CD4-positive, alpha-beta memory T cell (primary cell): Measurements from ENCODE around the gene EIF2D. TPM values are rescaled to one million over a fixed set of nuclear protein-coding genes. Genes with fewer than 3 reads are reported as not detected.
"Not testable (repeated sequence)": the region's sequence is repeated elsewhere in the genome, so short reads cannot be mapped to it uniquely, and the experiment has no call there.

Experiments
- CTCF ChIA-PET: fragments of 350-600 bp; sonication (Branson Sonifier 250); formaldehyde crosslinking; loops from one replicate; lab custom pipeline; 2021; ENCODE audit warnings: inconsistent platforms; ENCODE audit not compliant: partially characterized antibody; lab: Charles Lee
- POLR2A ChIA-PET: fragments of 350-600 bp; sonication (Branson Sonifier 250); formaldehyde crosslinking; loops from one replicate; lab custom pipeline; 2021; ENCODE audit not compliant: partially characterized antibody; lab: Charles Lee
- DNase-seq, 5 donors: peaks; one replicate each; pipeline versions ENCODE4 v3.0.0 to v3.0.0-alpha.2; 2020 to 2022; ENCODE audit warnings: mixed read lengths in 1 of 5
- H3K27ac ChIP-seq: one replicate; pipeline ENCODE4 v1.7.0; 2013; ENCODE audit warnings: low read depth, low read length
- H3K27me3 ChIP-seq: 2 replicates; pipeline ENCODE4 v1.7.0; 2013; ENCODE audit warnings: mild to moderate bottlenecking, low read length, moderate library complexity; ENCODE audit not compliant: insufficient read depth
- H3K36me3 ChIP-seq: 2 replicates; pipeline ENCODE4 v1.7.0; 2013; ENCODE audit warnings: mild to moderate bottlenecking, low read length, moderate library complexity; ENCODE audit not compliant: insufficient read depth
- H3K4me1 ChIP-seq: 2 replicates; pipeline ENCODE4 v1.7.0; 2013; ENCODE audit warnings: mild to moderate bottlenecking, low read length, moderate library complexity; ENCODE audit not compliant: insufficient read depth
- H3K4me3 ChIP-seq, 2 donors: one replicate each; pipeline ENCODE4 v1.7.0; 2013; ENCODE audit warnings: low read length in 2 of 2, mild to moderate bottlenecking in 1 of 2
- H3K9me3 ChIP-seq, 2 donors: one replicate each; pipeline ENCODE4 v1.7.0; 2013; ENCODE audit warnings: low read length in 2 of 2, control low read depth in 1 of 2; ENCODE audit not compliant: control insufficient read depth in 1 of 2
- H3K27ac Mint-ChIP-seq, 7 donors: one replicate each; pipeline ENCODE4 v1.8.0; 2020 to 2021; ENCODE audit warnings: mixed read lengths in 7 of 7, mild to moderate bottlenecking in 6 of 7, inconsistent platforms in 3 of 7, moderate library complexity in 3 of 7
- H3K27me3 Mint-ChIP-seq, 2 donors: one replicate each; pipeline ENCODE4 v1.8.0; 2020 to 2021; ENCODE audit warnings: mixed read lengths in 2 of 2
- H3K36me3 Mint-ChIP-seq, 2 donors: one replicate each; pipeline ENCODE4 v1.8.0; 2020 to 2021; ENCODE audit warnings: mixed read lengths in 2 of 2, inconsistent platforms in 1 of 2, mild to moderate bottlenecking in 1 of 2
- H3K4me1 Mint-ChIP-seq, 4 donors: one replicate each; pipeline ENCODE4 v1.8.0; 2020 to 2021; ENCODE audit warnings: mixed read lengths in 4 of 4, mild to moderate bottlenecking in 1 of 4
- H3K4me3 Mint-ChIP-seq, 8 donors: one replicate each; pipeline ENCODE4 v1.8.0; 2020 to 2021; ENCODE audit warnings: mixed read lengths in 8 of 8, mild to moderate bottlenecking in 7 of 8, moderate library complexity in 6 of 8, inconsistent platforms in 3 of 8
- H3K9me3 Mint-ChIP-seq, 8 donors: one replicate each; pipeline ENCODE4 v1.8.0; 2020 to 2021; ENCODE audit warnings: mixed read lengths in 8 of 8, mild to moderate bottlenecking in 5 of 8, inconsistent platforms in 3 of 8, moderate library complexity in 1 of 8
- intact Hi-C: fragments of 100-400 bp; cut with micrococcal nuclease; formaldehyde crosslinking; loops from one replicate; pipeline ENCODE4 v1.15.1; 2023
- polyA plus RNA-seq, 2 donors: library from polyadenylated mRNA; unstranded; fragments of 300-500 nt; fragmentation: Illumina TruSeq; gene quantifications; one replicate each; pipeline ENCODE4 v1.2.3, GENCODE V29; 2021
- total RNA-seq, 2 experiments: library from RNA; stranded (reverse); gene quantifications; one replicate each; pipeline ENCODE4 v1.2.3, GENCODE V29; 2021

Gene EIF2D
- total and polyA plus RNA-seq, 4 experiments from 2014 or later, result 33.5 to 54.5 (median 46.2) TPM

GRCh38 chr1:206651014-206651413, 38.7 kb upstream of the EIF2D start:
- no peaks in the 10 kb centered on the region for H3K4me1 ChIP-seq
- H3K36me3 ChIP-seq, result no peaks in the 10 kb centered on the region
- H3K4me3 Mint-ChIP-seq, result no peak overlapping the region
- H3K27me3 Mint-ChIP-seq, result no peaks in the 10 kb centered on the region
- H3K9me3 ChIP-seq, result no peaks in the 10 kb centered on the region
- intact Hi-C loops, result no loop called here
- H3K4me3 ChIP-seq, result no peak overlapping the region
- no peaks in the 10 kb centered on the region for H3K4me1 Mint-ChIP-seq
- H3K27ac Mint-ChIP-seq, result peak overlapping the region in 2 of 7 donors; percentile 28 to 35
- POLR2A ChIA-PET, result no interaction called here
- no peak overlapping the region for H3K27ac ChIP-seq
- no peak for DNase-seq
- H3K36me3 Mint-ChIP-seq, result peaks cover 0 to 1% of the 10 kb centered on the region in 2 donors
- no peaks in the 10 kb centered on the region for H3K9me3 Mint-ChIP-seq
- CTCF ChIA-PET, result interaction anchor here (3.0 kb wide), 1 partner anchor 13 kb away, joined by 14 read pairs; no protein-coding TSS in a partner anchor
- no peaks in the 10 kb centered on the region for H3K27me3 ChIP-seq

GRCh38 chr1:206649261-206649921, 37.1 kb upstream of the EIF2D start:
- Histone ChIP-seq H3K27me3 (no peaks in the 10 kb centered on the region), H3K27ac (no peak overlapping the region), H3K4me1 (no peaks in the 10 kb centered on the region), H3K4me3 (no peak overlapping the region), H3K36me3 (no peaks in the 10 kb centered on the region), H3K9me3 (no peaks in the 10 kb centered on the region)
- peaks cover 0 to 1% of the 10 kb centered on the region in 2 donors for H3K36me3 Mint-ChIP-seq
- no peak for DNase-seq
- H3K4me1 Mint-ChIP-seq, result no peaks in the 10 kb centered on the region
- no peaks in the 10 kb centered on the region for H3K27me3 Mint-ChIP-seq
- intact Hi-C loops, result no loop called here
- peak overlapping the region in 2 of 7 donors; percentile 6 to 20 for H3K27ac Mint-ChIP-seq
- no peaks in the 10 kb centered on the region for H3K9me3 Mint-ChIP-seq
- H3K4me3 Mint-ChIP-seq, result no peak overlapping the region
- CTCF ChIA-PET, result interaction anchor here (0.6 to 3.4 kb wide), 6 partner anchors 10 to 104 kb away, joined by 3 to 33 read pairs (median 6); partner anchors contain the start of gene DYRK3
- POLR2A ChIA-PET, result no interaction called here

- H3K36me3 ChIP-seq, result no peaks in the 10 kb centered on the region
- H3K4me3 ChIP-seq, result no peak overlapping the region
- POLR2A ChIA-PET, result no interaction called here
- CTCF ChIA-PET, result interaction anchor here (1.6 to 3.4 kb wide), 4 partner anchors 12 to 102 kb away, joined by 3 to 27 read pairs (median 8); partner anchors contain the start of genes DYRK3 and EIF2D
- no peaks in the 10 kb centered on the region for H3K27me3 ChIP-seq
- no peaks in the 10 kb centered on the region for H3K9me3 Mint-ChIP-seq
- no peak overlapping the region for H3K27ac Mint-ChIP-seq
- no peak overlapping the region for H3K4me3 Mint-ChIP-seq
- H3K27me3 Mint-ChIP-seq, result no peaks in the 10 kb centered on the region
- H3K4me1 ChIP-seq, result no peaks in the 10 kb centered on the region
- peaks cover 0 to 1% of the 10 kb centered on the region in 2 donors for H3K36me3 Mint-ChIP-seq
- H3K27ac ChIP-seq, result no peak overlapping the region
- intact Hi-C loops, result no loop called here
- H3K9me3 ChIP-seq, result no peaks in the 10 kb centered on the region
- no peak for DNase-seq
- H3K4me1 Mint-ChIP-seq, result no peaks in the 10 kb centered on the region
Observed at GRCh38 chr1:206647224-206647623, 35.0 kb upstream of the EIF2D start.

GRCh38 chr1:206646504-206646903, 34.2 kb upstream of the EIF2D start:
- H3K36me3 ChIP-seq, result no peaks in the 10 kb centered on the region
- H3K9me3 ChIP-seq, result no peaks in the 10 kb centered on the region
- H3K4me1 ChIP-seq, result no peaks in the 10 kb centered on the region
- Mint-ChIP-seq H3K4me3 (no peak overlapping the region), H3K4me1 (no peaks in the 10 kb centered on the region), H3K27ac (no peak overlapping the region), H3K36me3 (peaks cover 0 to 1% of the 10 kb centered on the region in 2 donors), H3K27me3 (no peaks in the 10 kb centered on the region), H3K9me3 (no peaks in the 10 kb centered on the region)
- CTCF ChIA-PET, result interaction anchor here (3.2 to 3.3 kb wide), 2 partner anchors 12 to 18 kb away, joined by 12 to 23 read pairs; partner anchors contain the start of gene DYRK3
- H3K4me3 ChIP-seq, result no peak overlapping the region
- no peaks in the 10 kb centered on the region for H3K27me3 ChIP-seq
- POLR2A ChIA-PET, result no interaction called here
- no peak overlapping the region for H3K27ac ChIP-seq
- no peak for DNase-seq
- intact Hi-C loops, result no loop called here

- H3K27ac Mint-ChIP-seq, result peak overlapping the region in 1 of 7 donors; percentile 34
- H3K4me1 Mint-ChIP-seq, result no peaks in the 10 kb centered on the region
- no peaks in the 10 kb centered on the region for H3K9me3 Mint-ChIP-seq
- Histone ChIP-seq H3K9me3 (no peaks in the 10 kb centered on the region), H3K27me3 (no peaks in the 10 kb centered on the region), H3K27ac (no peak overlapping the region), H3K36me3 (no peaks in the 10 kb centered on the region), H3K4me1 (no peaks in the 10 kb centered on the region), H3K4me3 (no peak overlapping the region)
- no peaks in the 10 kb centered on the region for H3K27me3 Mint-ChIP-seq
- ChIA-PET POLR2A (no interaction called here), CTCF (no interaction called here)
- intact Hi-C loops, result no loop called here
- DNase-seq, result no peak
- H3K4me3 Mint-ChIP-seq, result no peak overlapping the region
- peaks cover 0 to 1% of the 10 kb centered on the region in 2 donors for H3K36me3 Mint-ChIP-seq
Observed at GRCh38 chr1:206643118-206643698, 30.9 kb upstream of the EIF2D start.

- H3K27ac Mint-ChIP-seq, H3K4me3 Mint-ChIP-seq, H3K9me3 Mint-ChIP-seq, H3K36me3 ChIP-seq, H3K9me3 ChIP-seq, H3K27ac ChIP-seq, POLR2A ChIA-PET, H3K4me1 Mint-ChIP-seq, H3K36me3 Mint-ChIP-seq, H3K4me1 ChIP-seq, intact Hi-C loops, CTCF ChIA-PET, H3K27me3 ChIP-seq, DNase-seq, H3K27me3 Mint-ChIP-seq, H3K4me3 ChIP-seq: not testable (repeated sequence)
Observed at GRCh38 chr1:206642074-206642473, 29.8 kb upstream of the EIF2D start.

GRCh38 chr1:206637605-206638004, 25.3 kb upstream of the EIF2D start:
- Mint-ChIP-seq H3K36me3 (no peaks in the 10 kb centered on the region), H3K9me3 (no peaks in the 10 kb centered on the region), H3K27ac (peak overlapping the region in 3 of 7 donors; percentile 2 to 81 (median 20)), H3K4me1 (peaks cover 8 to 26% (median 13%) of the 10 kb centered on the region in 4 donors), H3K4me3 (peak overlapping the region in 1 of 8 donors; percentile 0), H3K27me3 (peaks cover 2 to 3% of the 10 kb centered on the region in 2 donors)
- ChIA-PET CTCF (interaction anchor here (0.6 to 5.4 kb wide), 5 partner anchors 10 to 92 kb away, joined by 3 to 30 read pairs (median 6); partner anchors contain the start of gene EIF2D), POLR2A (no interaction called here)
- Histone ChIP-seq H3K36me3 (no peaks in the 10 kb centered on the region), H3K4me3 (no peak overlapping the region), H3K9me3 (no peaks in the 10 kb centered on the region), H3K27ac (no peak overlapping the region), H3K4me1 (peaks cover 15% of the 10 kb centered on the region), H3K27me3 (no peaks in the 10 kb centered on the region)
- intact Hi-C loops, result loop anchor here (10.0 kb wide), 1 partner anchor 437 kb away; no protein-coding TSS in a partner anchor
- no peak for DNase-seq
